ENCODE measurements around the gene SORBS1.

Gene SORBS1

DNA sequence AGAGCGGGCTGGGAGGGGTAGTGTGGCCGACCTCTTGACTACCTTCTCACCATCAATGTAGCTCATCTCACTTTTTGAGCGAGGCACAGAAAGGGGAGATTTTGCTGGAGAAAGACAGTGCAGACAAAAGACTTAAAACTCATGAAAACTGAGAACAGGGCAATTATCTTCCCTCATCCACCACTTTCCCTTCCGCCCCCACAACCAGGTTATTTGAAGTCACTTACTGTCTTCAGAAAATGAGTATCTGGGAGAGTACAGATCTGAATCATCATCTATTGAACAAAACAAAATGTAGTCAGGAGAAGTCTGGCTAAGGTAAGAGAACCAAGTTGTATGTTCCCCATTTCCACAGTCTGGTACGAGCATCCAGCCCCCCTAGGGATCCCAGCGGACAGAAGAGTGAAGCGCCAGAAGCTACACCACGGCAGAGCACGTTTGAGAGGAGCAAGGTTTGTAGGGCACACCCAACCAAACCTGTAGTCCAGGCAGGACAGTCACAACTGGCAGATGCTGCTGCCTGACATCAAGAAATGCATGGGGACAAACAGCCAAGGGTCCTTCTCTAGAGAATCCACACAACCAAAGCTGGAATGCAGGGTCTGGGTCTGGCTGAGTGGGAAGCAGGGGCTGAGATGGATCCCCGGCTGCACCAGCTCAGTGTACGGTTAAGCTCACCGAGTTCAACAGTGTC is 177.0 kb downstream of the SORBS1 start:
- H3K4me3 ChIP-seq (ENCODE audit: control insufficient read depth, low read depth, low read length) = no peak overlapping the region
- no peak for TF ChIP-seq CTCF (IDR thresholded peaks at IDR 0.05; ENCODE audit: control insufficient read depth, insufficient read depth, low read depth, low read length, missing control alignments)
- DNase-seq (ENCODE audit: low read depth) = no peak

GRCh38 chr10:95382596-95382995 is 178.6 kb downstream of the SORBS1 start:
- DNase-seq (ENCODE audit: low read depth) = no peak
- no peak for TF ChIP-seq CTCF (IDR thresholded peaks at IDR 0.05; ENCODE audit: control insufficient read depth, insufficient read depth, low read depth, low read length, missing control alignments)

DNA sequence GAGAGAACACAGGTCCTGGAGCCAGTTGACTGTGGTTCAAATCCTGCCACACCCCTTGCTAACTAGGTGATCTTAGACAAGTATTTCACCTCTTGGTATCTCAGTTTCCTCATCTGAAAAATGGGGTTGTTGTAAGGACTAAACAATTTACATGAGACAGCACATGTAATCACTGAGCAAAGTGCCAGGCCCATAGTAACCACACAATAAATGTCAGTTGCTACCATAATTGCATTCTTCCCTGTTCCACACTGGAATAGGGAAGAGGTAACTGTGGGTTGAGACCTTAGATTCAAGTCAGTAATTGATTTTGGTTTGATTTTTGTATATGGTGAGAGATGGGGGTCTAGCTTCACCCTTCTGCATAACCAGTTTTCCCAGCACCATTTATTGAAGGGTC is 179.0 kb downstream of the SORBS1 start:
- DNase-seq (ENCODE audit: low read depth) = no peak
- H3K4me3 ChIP-seq (ENCODE audit: control insufficient read depth, low read depth, low read length) = no peak overlapping the region
- no peak for TF ChIP-seq CTCF (IDR thresholded peaks at IDR 0.05; ENCODE audit: control insufficient read depth, insufficient read depth, low read depth, low read length, missing control alignments)

More at GRCh38 chr10:95382596-95382995, 178.6 kb downstream of the SORBS1 start:
- H3K4me3 ChIP-seq (ENCODE audit: control insufficient read depth, low read depth, low read length) = no peak overlapping the region

- TF ChIP-seq CTCF (IDR thresholded peaks at IDR 0.05; ENCODE audit: control insufficient read depth, insufficient read depth, low read depth, low read length, missing control alignments) = no peak
- no peak for DNase-seq (ENCODE audit: low read depth)
These were observed 183.2 kb downstream of the SORBS1 start for GRCh38 chr10:95377950-95378349.

GRCh38 chr10:95375418-95375817 is 185.8 kb downstream of the SORBS1 start:
- no peak overlapping the region for H3K4me3 ChIP-seq (ENCODE audit: control insufficient read depth, low read depth, low read length)
- no peak for DNase-seq (ENCODE audit: low read depth)
- no peak for TF ChIP-seq CTCF (IDR thresholded peaks at IDR 0.05; ENCODE audit: control insufficient read depth, insufficient read depth, low read depth, low read length, missing control alignments)

More at GRCh38 chr10:95377950-95378349, 183.2 kb downstream of the SORBS1 start:
- H3K4me3 ChIP-seq (ENCODE audit: control insufficient read depth, low read depth, low read length) = no peak overlapping the region

DNA sequence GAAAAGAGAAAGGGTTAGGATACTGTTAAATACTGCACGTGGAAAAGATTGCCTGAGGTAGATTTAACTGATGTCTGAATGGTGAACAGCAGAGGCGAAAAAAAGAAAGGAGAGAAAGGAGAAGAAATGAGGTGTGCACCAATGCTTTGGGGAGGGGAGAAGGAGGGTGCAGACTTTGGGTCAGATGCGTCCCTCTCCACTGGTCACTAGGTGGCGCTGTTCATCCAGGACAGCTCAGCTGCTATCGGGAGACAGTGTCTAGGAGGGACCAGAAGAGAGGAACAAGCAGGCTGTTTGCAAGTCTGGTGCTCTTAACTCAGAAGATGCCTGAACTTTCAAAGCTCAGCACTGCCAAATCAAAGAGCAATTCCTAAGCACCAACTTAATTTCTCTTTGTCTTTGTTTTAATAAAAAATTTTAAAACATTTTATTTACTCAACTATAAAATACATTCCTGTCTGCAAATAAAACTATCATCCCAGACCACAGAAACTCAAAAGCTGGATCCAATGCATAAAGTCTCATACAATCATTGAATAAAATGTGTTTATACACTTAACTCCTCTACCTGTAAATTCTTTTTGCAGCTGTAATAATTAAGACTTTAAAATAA is 186.5 kb downstream of the SORBS1 start:
- H3K4me3 ChIP-seq (ENCODE audit: control insufficient read depth, low read depth, low read length) = no peak overlapping the region
- peak; percentile 83 for TF ChIP-seq CTCF (IDR thresholded peaks at IDR 0.05; ENCODE audit: control insufficient read depth, insufficient read depth, low read depth, low read length, missing control alignments)
- peak; percentile 8 for DNase-seq (ENCODE audit: low read depth)

All from AG09309 (cell line).